GM12891 (cell line): ENCODE measurements around the gene ZNHIT3.
"Not testable (repeated sequence)": the region's sequence is repeated elsewhere in the genome, so short reads cannot be mapped to it uniquely, and the experiment has no call there.

ENCODE experiments used
- PAX5 ChIP-seq: IDR thresholded peaks from 2 replicates; pipeline ENCODE4 v1.6.1; 2011; ENCODE audit warnings: low read length, moderate library complexity, mild to moderate bottlenecking; ENCODE audit not compliant: insufficient read depth, severe bottlenecking
- POLR2A ChIP-seq: IDR thresholded peaks from 2 replicates; pipeline ENCODE4 v1.6.1; 2011; ENCODE audit warnings: low read depth, low read length, control low read depth
- POLR2AphosphoS5 ChIP-seq: IDR thresholded peaks from 2 replicates; pipeline ENCODE4 v1.6.1; 2011; ENCODE audit warnings: low read depth, low read length, control low read depth
- POU2F2 ChIP-seq: IDR thresholded peaks from 2 replicates; pipeline ENCODE4 v1.6.1; 2011; ENCODE audit warnings: low read depth, mild to moderate bottlenecking, control low read depth, low read length, moderate library complexity
- SPI1 ChIP-seq: IDR thresholded peaks from 2 replicates; pipeline ENCODE4 v1.6.1; 2011; ENCODE audit warnings: low read depth, low read length, control low read depth
- TAF1 ChIP-seq: IDR thresholded peaks from 2 replicates; pipeline ENCODE4 v1.6.1; 2011; ENCODE audit warnings: low read depth, low read length, control low read depth

DNA sequence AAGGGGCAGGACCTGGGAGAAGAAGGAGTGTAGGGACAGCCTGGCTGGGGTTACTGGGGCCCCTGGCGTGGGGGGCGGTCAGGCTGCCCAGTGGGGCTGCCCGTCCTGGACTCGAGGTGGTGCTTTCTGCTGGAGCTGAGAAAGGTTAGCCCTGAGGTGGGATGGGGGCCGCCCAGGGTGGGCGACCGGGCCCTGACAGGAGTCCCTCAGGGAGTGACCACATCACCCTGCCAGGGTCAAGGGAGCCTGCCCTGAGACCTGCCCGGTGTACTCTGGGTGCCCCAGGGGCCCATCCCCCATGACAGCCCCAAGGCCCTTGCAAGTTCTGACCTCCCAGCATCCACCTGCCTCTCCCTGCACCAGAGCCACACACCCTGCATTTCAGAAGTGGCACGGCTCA lies 28.8 kb upstream of the ZNHIT3 start:
- not testable (repeated sequence) for TF ChIP-seq POLR2AphosphoS5, POLR2A, TAF1, SPI1, POU2F2, PAX5
